Left renal pelvis (tissue), 4 donors: Measurements from ENCODE around the gene PDZD11. TPM values are rescaled to one million over a fixed set of nuclear protein-coding genes. Genes with fewer than 3 reads are reported as not detected.
"Not testable (repeated sequence)": the region's sequence is repeated elsewhere in the genome, so short reads cannot be mapped to it uniquely, and the experiment has no call there.

Source experiments
- DNase-seq, 4 donors: peaks; one replicate each; pipeline ENCODE4 v3.0.0-alpha.2; 2013; ENCODE audit warnings: low read depth in 4 of 4, low spot score in 3 of 4
- polyA plus RNA-seq, 4 donors: library from polyadenylated mRNA; unstranded; fragments of 120-200 nt; gene quantifications; one replicate each; pipeline ENCODE4 v1.2.1, GENCODE V29; 2013; ENCODE audit not compliant: insufficient read length in 4 of 4

PDZD11 gene
- polyA plus RNA-seq, 4 donors = 48.4 to 57.9 (median 55.1) TPM

- no peak for DNase-seq
These were observed 32.1 kb downstream of the PDZD11 start for GRCh38 chrX:70257423-70258288.

DNA sequence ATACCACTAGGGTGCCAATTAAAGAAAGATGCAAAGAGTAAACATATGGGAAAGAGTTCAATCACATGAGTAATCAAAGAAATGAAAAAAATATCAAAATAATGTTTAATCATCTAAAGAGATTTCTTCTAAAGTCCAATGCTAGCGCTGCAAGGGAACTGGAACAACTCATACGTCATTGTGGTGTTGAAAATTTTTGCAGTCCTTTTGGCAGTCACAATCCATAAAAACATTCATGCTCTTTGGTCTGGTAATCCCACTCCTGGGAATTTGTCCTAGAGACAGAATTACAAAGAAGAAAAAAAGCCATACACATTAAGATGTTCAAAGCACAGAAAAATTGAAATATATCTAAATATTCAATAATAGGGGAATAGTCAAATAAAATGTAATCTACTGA is 34.3 kb downstream of the PDZD11 start:
- no peak for DNase-seq

- DNase-seq = no peak
These were observed 34.8 kb downstream of the PDZD11 start for GRCh38 chrX:70254909-70255308.

- no peak for DNase-seq
These were observed 35.7 kb downstream of the PDZD11 start for GRCh38 chrX:70254063-70254400.

DNA sequence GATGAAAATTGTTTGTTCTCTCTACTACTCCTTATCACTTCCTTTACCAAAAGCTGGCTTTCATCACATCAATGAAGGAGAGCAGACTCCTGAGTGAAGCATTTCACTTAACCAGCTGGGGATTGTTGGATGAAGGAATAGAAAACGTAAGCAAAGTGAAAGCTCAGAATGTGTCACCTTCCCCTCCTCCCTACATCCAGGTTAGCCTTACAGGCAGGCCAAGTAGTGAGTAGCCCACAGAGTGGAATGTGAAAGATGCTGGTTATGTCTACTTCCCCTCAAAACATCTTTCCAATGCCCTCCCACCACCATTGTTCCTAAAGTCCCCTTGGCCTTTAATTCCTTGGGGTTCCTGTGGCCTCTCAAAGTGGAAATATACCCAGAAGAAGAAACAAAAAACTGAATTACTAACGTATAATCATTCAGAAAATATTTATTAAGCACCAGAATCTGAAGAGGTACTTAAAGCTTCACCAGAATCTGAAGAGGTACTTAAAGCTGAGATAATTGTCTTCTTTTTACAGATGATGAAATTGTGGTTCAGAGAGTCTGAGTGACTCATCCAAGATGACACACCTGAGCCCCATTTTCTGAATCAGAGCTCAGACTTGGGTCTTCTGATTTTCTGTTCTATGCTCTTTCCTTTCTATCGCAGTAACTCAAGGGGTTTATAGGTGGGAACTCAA is 36.2 kb downstream of the PDZD11 start:
- no peak for DNase-seq

DNA sequence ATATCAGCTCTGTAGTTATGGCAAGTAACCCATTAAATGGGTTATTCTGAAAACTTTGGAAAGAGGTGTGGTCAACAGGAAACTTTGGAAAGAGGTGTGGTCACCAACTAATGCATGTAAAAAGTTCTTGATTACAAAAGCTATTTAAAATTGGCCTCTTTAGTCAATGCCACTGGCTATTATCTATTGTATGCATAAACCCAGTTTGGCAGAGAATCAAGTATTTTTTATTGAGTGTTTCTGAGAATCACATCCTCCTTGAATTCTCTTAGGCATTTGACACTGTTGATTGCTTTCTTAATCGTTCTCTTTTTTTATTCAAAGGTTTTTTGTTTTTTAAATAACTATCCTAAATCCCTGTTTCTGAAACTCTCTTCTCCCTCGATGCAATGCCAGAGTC is 37.2 kb downstream of the PDZD11 start:
- no peak for DNase-seq

DNA sequence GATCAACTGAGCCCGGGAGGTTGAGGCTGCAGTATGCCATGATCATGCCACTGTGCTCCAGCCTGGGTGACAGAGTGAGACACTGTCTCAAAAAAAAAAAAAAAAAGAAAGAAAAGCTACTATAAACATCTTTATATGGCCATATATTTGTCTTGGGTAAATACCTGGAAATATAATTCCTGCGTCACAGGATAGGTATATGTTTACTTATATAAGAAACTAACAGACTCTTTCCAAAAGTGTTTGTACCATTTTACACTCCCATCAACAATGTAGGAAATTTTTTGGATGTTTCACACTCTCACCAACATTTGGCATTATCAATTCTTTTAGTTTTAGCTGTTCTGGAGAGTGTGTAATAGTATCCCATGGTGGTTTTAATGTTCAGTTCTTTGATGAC is 42.5 kb downstream of the PDZD11 start:
- no peak for DNase-seq

GRCh38 chrX:70244881-70245280 is 44.8 kb downstream of the PDZD11 start:
- DNase-seq = no peak

- not testable (repeated sequence) for DNase-seq
These were observed 46.1 kb downstream of the PDZD11 start for GRCh38 chrX:70243601-70244000.

DNA sequence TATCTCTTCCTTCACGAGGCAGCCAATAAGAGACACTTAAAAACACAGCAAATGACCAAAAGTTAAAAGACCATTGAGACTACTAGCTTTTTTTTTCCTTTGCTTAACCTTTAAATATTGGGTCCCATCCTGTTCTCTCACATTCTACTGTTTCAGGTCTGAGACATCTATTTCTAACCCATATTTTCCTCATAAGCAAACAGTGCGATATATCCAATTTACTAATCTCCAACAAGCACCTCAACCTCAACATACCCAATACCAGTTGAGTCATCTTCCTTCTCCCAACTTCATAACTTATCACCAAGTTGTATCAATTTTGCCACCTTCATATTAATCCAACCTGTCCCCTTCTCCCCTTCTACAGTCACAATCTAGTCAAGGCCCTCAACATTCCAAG is 48.2 kb downstream of the PDZD11 start:
- no peak for DNase-seq

DNA sequence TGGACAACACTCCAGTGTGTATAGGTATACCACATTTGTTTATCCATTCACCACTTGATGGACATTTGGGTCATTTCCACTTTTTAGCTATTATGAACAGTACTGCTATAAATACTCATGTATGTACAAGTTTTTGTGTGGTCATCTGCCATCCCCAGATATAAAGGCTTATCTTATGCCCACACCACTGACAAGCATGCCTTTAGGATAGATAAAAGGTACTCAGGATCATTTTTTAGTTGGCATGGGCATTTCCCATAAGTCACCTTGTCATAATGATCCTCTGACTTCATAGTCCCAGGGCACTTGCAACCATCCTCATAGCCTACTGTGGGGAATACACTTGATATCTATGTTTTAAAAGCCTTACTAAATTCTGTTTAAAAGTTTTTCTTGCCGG is 49.0 kb downstream of the PDZD11 start:
- DNase-seq = no peak

Other genes starting within 250 kb of the PDZD11 start
- gene AWAT2, start 240.0 kb downstream of the PDZD11 start, polyA plus RNA-seq = not detected
- gene OTUD6A, start 227.5 kb downstream of the PDZD11 start, polyA plus RNA-seq = under 1 TPM in 1 of 4 donors, not detected in 3; 0.09 TPM
- gene IGBP1, start 156.5 kb downstream of the PDZD11 start, polyA plus RNA-seq = 100 to 1,000 TPM in 2 of 4 donors, 10 to 100 TPM in 2; 86.7 to 109 (median 98.2) TPM
- not detected for gene DGAT2L6, start 112.4 kb downstream of the PDZD11 start, polyA plus RNA-seq
- not detected for gene AWAT1, start 55.3 kb downstream of the PDZD11 start, polyA plus RNA-seq
- gene P2RY4, start 29.7 kb downstream of the PDZD11 start, polyA plus RNA-seq = under 1 TPM; 0.14 to 0.27 (median 0.21) TPM
- 1 to 10 TPM in 1 of 4 donors, under 1 TPM in 3; 0.23 to 1.2 (median 0.51) TPM for gene ARR3, start 21.6 kb downstream of the PDZD11 start, polyA plus RNA-seq
- 1 to 10 TPM in 1 of 4 donors, under 1 TPM in 3; 0.66 to 1.1 (median 0.86) TPM for gene RAB41, start 7.8 kb downstream of the PDZD11 start, polyA plus RNA-seq
- 10 to 100 TPM; 14.1 to 18.7 (median 16.8) TPM for gene KIF4A, start 177 bp upstream of the PDZD11 start, polyA plus RNA-seq
- 1 to 10 TPM in 3 of 4 donors, under 1 TPM in 1; 0.37 to 2.4 (median 1.5) TPM for gene GDPD2, start 133.4 kb upstream of the PDZD11 start, polyA plus RNA-seq
- 10 to 100 TPM; 31.2 to 45.6 (median 42.1) TPM for gene DLG3, start 154.9 kb upstream of the PDZD11 start, polyA plus RNA-seq